ENCODE measurements around the gene ATP2A3.

- TF ChIP-seq POLR2A (IDR thresholded peaks at IDR 0.05) (no peak), CTCF (IDR thresholded peaks at IDR 0.05 in 4 of 5, conservative IDR thresholded peaks at IDR 0.05 in 1 of 5) (no peak)
Measured at GRCh38 chr17:3885271-3885670, 79.0 kb downstream of the ATP2A3 start.

Data from gastrocnemius medialis (tissue), 4 donors.